ENCODE data around the gene PIK3CD. TPM values are rescaled to one million over a fixed set of nuclear protein-coding genes. Genes with fewer than 3 reads are reported as not detected.

The PIK3CD gene
- total and polyA plus RNA-seq, 2 of the 8 experiments (the other 6 are each of a cell fraction or from before 2014, with no cell fraction given): 20.6 to 24.1 TPM

GRCh38 chr1:9687874-9688582 is 36.5 kb downstream of the PIK3CD start:
- H3K4me3 ChIP-seq (ENCODE audit: extremely low read depth in 1 of 4, insufficient read depth in 2 of 4, low read depth in 3 of 4, low read length in 4 of 4): peak overlapping the region; percentile 65 to 95 (median 76)
- no peaks in the 10 kb centered on the region for H3K9me3 ChIP-seq (ENCODE audit: insufficient read depth in 2 of 2, low read depth in 1 of 2, low read length in 1 of 2)
- H3K27me3 ChIP-seq (replicated peaks in 1 of 4; ENCODE audit: control insufficient read depth in 3 of 4, extremely low read depth in 1 of 4, insufficient read depth in 3 of 4, low read length in 3 of 4): peaks cover 0 to 13% (median 11%) of the 10 kb centered on the region in 4 experiments; a peak in 6 of 7 replicates
- WGBS, 2 experiments (ENCODE audit: extremely low coverage in 1 of 2, insufficient coverage in 1 of 2, insufficient read length in 1 of 2, insufficient replicate concordance in 2 of 2, low coverage in 1 of 2, low lambda C conversion rate in 2 of 2, missing lambda C conversion rate in 1 of 2): 5% methylated on average over 33 of the region's 34 CpGs; no CpG with 5 or more reads in 1 of the 2 experiments
- no peaks in the 10 kb centered on the region for H4K20me1 ChIP-seq (replicated peaks in 1 of 2; ENCODE audit: control insufficient read depth in 1 of 2, insufficient read depth in 2 of 2, low read length in 2 of 2)
- CTCF ChIA-PET (ENCODE audit: partially characterized antibody): interaction anchor here (0.6 to 7.3 kb wide), 12 partner anchors 12 to 396 kb away, joined by 3 to 49 read pairs (median 3); no protein-coding TSS in a partner anchor
- peak overlapping the region; percentile 99 for H3K18ac ChIP-seq (ENCODE audit: extremely low read depth, low read length)
- peaks cover 7 to 21% (median 13%) of the 10 kb centered on the region in 4 experiments for H3K4me1 ChIP-seq (replicated peaks in 1 of 4; ENCODE audit: control insufficient read depth in 3 of 4, insufficient read depth in 4 of 4, low read length in 3 of 4)
- H2AFZ ChIP-seq (ENCODE audit: low read length): peak overlapping the region; percentile 83
- H3K79me1 ChIP-seq (ENCODE audit: low read depth, low read length): no peaks in the 10 kb centered on the region
- no peak overlapping the region for H4K5ac ChIP-seq (ENCODE audit: insufficient read length, low read depth, low read length)
- no peak overlapping the region for H3K14ac ChIP-seq (ENCODE audit: insufficient read length)
- peak overlapping the region; percentile 49; the same call in 1 of the 2 replicates for H2BK5ac ChIP-seq (ENCODE audit: low read depth, low read length)
- H3K9ac ChIP-seq (replicated peaks in 1 of 4; ENCODE audit: extremely low read depth in 1 of 4, low read depth in 3 of 4, low read length in 3 of 4): peak overlapping the region in 3 of 4 experiments; percentile 12 to 69 (median 13); a peak in 4 of 7 replicates
- H2BK15ac ChIP-seq (ENCODE audit: low read length): peak overlapping the region; percentile 95; the same call in 1 of the 2 replicates
- no peak overlapping the region for H2BK120ac ChIP-seq (replicated peaks; ENCODE audit: low read depth, low read length)
- no peak overlapping the region for H3K56ac ChIP-seq (replicated peaks; ENCODE audit: insufficient read length, low read depth, low read length)
- no peaks in the 10 kb centered on the region; a peak in 1 of 8 replicates for H3K36me3 ChIP-seq (ENCODE audit: control insufficient read depth in 2 of 4, insufficient read depth in 4 of 4, low read length in 3 of 4)
- no peak overlapping the region for H3K27ac ChIP-seq (ENCODE audit: low read depth, low read length)
- H3K4ac ChIP-seq (replicated peaks; ENCODE audit: insufficient read length, low read depth, low read length): peak overlapping the region; percentile 58
- DNase-seq (ENCODE audit: low read depth in 1 of 2, low spot score in 2 of 2) (peak in 1 of 2 experiments; percentile 75), FAIRE-seq (no peak)
- H4K91ac ChIP-seq (replicated peaks; ENCODE audit: insufficient read length, low read length): no peak overlapping the region
- peak overlapping the region; percentile 97 to 98 for H3K4me2 ChIP-seq (ENCODE audit: insufficient read depth in 1 of 2, low read depth in 2 of 2, low read length in 2 of 2)
- POLR2A ChIA-PET (ENCODE audit: partially characterized antibody): interaction anchor here (0.6 to 2.6 kb wide), 11 partner anchors 10 to 246 kb away, joined by 3 to 9 read pairs (median 4); partner anchors contain the start of genes PIK3CD and SLC25A33
- 0 out of 2 replicates have a peak overlapping the region, but pooled peaks have one; percentile 80 for H2BK20ac ChIP-seq (ENCODE audit: low read length)
- H4K8ac ChIP-seq (ENCODE audit: extremely low read depth, insufficient read depth, low read length): no peak overlapping the region
- TF ChIP-seq CTCF (IDR thresholded peaks at IDR 0.05; ENCODE audit: control extremely low read depth in 1 of 3, insufficient read depth in 1 of 3, low read depth in 1 of 3, low read length in 3 of 3) (no peak), ASH2L (IDR thresholded peaks at IDR 0.05; ENCODE audit: low read length) (no peak), EZH2 (IDR thresholded peaks at IDR 0.05; ENCODE audit: low read depth, low read length, severe bottlenecking) (peak; percentile 23), KDM4A (IDR thresholded peaks at IDR 0.05; ENCODE audit: low read depth, low read length, severe bottlenecking) (peak; percentile 12), RNF2 (IDR thresholded peaks at IDR 0.05; ENCODE audit: borderline replicate concordance, low read depth, low read length, missing control alignments, poor library complexity, severe bottlenecking) (peak; percentile 12)
- no peaks in the 10 kb centered on the region for H3K79me2 ChIP-seq (ENCODE audit: control insufficient read depth in 1 of 2, insufficient read depth in 2 of 2, low read length in 2 of 2)
- peaks cover 25% of the 10 kb centered on the region for H3K23me2 ChIP-seq (ENCODE audit: low read depth, low read length)
- no peak overlapping the region for H3K23ac ChIP-seq (ENCODE audit: insufficient read length)
- H2BK12ac ChIP-seq (ENCODE audit: low read depth, low read length): peak overlapping the region; percentile 77; the same call in 1 of the 2 replicates
- H2AK5ac ChIP-seq (ENCODE audit: low read depth, low read length): no peak overlapping the region

All from H1 (cell line).